ENCODE measurements around the gene HAND2.

HAND2 gene

GRCh38 chr4:173498771-173499170 lies 31.3 kb downstream of the HAND2 start:
- H3K9ac ChIP-seq (ENCODE audit: low read depth, low read length) = no peak overlapping the region
- DNase-seq = no peak
- no peaks in the 10 kb centered on the region for H3K27me3 ChIP-seq (ENCODE audit: insufficient read depth, low read length, poor library complexity)
- no peaks in the 10 kb centered on the region for H3K36me3 ChIP-seq (ENCODE audit: insufficient read depth, low read length)
- H3K4me2 ChIP-seq (ENCODE audit: insufficient read depth, low read length) = no peak overlapping the region
- peaks cover 9% of the 10 kb centered on the region for H3K4me1 ChIP-seq (ENCODE audit: insufficient read depth, low read length)
- no peak overlapping the region for H3K4me3 ChIP-seq (ENCODE audit: low read depth in 1 of 2, low read length in 2 of 2)
- H3K9me3 ChIP-seq (ENCODE audit: insufficient read depth, low read length, severe bottlenecking) = no peaks in the 10 kb centered on the region
- no peak overlapping the region for H3K27ac ChIP-seq (ENCODE audit: low read length)
- ATAC-seq (ENCODE audit: insufficient read depth, low read depth) = no peak
- no peaks in the 10 kb centered on the region for H4K20me1 ChIP-seq (ENCODE audit: insufficient read depth, low read length)
- no peak for TF ChIP-seq CTCF (IDR thresholded peaks at IDR 0.05; ENCODE audit: borderline replicate concordance, extremely low read depth, low read length, poor library complexity, severe bottlenecking)
- no peak for TF ChIP-seq EZH2 (IDR thresholded peaks at IDR 0.05; ENCODE audit: borderline replicate concordance, low read depth, low read length, severe bottlenecking)
- H2AFZ ChIP-seq (ENCODE audit: low read depth, low read length) = no peak overlapping the region
- no peaks in the 10 kb centered on the region for H3K79me2 ChIP-seq (ENCODE audit: insufficient read depth, low read length)

- Histone ChIP-seq H3K9me3 (ENCODE audit: insufficient read depth, low read length, severe bottlenecking) (no peaks in the 10 kb centered on the region), H4K20me1 (ENCODE audit: insufficient read depth, low read length) (no peaks in the 10 kb centered on the region), H3K27me3 (ENCODE audit: insufficient read depth, low read length, poor library complexity) (no peaks in the 10 kb centered on the region), H3K4me1 (ENCODE audit: insufficient read depth, low read length) (peaks cover 12% of the 10 kb centered on the region), H2AFZ (ENCODE audit: low read depth, low read length) (no peak overlapping the region), H3K79me2 (ENCODE audit: insufficient read depth, low read length) (no peaks in the 10 kb centered on the region), H3K4me3 (ENCODE audit: low read depth in 1 of 2, low read length in 2 of 2) (no peak overlapping the region), H3K4me2 (ENCODE audit: insufficient read depth, low read length) (no peak overlapping the region), H3K9ac (ENCODE audit: low read depth, low read length) (no peak overlapping the region), H3K27ac (ENCODE audit: low read length) (no peak overlapping the region), H3K36me3 (ENCODE audit: insufficient read depth, low read length) (no peaks in the 10 kb centered on the region)
- TF ChIP-seq CTCF (IDR thresholded peaks at IDR 0.05; ENCODE audit: borderline replicate concordance, extremely low read depth, low read length, poor library complexity, severe bottlenecking) (no peak), EZH2 (IDR thresholded peaks at IDR 0.05; ENCODE audit: borderline replicate concordance, low read depth, low read length, severe bottlenecking) (no peak)
- ATAC-seq (ENCODE audit: insufficient read depth, low read depth) (no peak), DNase-seq (no peak)
Observed at GRCh38 chr4:173498023-173498422, 32.0 kb downstream of the HAND2 start.

- ATAC-seq (ENCODE audit: insufficient read depth, low read depth) = peak; percentile 89
- H3K79me2 ChIP-seq (ENCODE audit: insufficient read depth, low read length) = no peaks in the 10 kb centered on the region
- peaks cover 21% of the 10 kb centered on the region for H3K4me1 ChIP-seq (ENCODE audit: insufficient read depth, low read length)
- DNase-seq = peak; percentile 71
- H3K36me3 ChIP-seq (ENCODE audit: insufficient read depth, low read length) = no peaks in the 10 kb centered on the region
- peak; percentile 81 for TF ChIP-seq CTCF (IDR thresholded peaks at IDR 0.05; ENCODE audit: borderline replicate concordance, extremely low read depth, low read length, poor library complexity, severe bottlenecking)
- TF ChIP-seq EZH2 (IDR thresholded peaks at IDR 0.05; ENCODE audit: borderline replicate concordance, low read depth, low read length, severe bottlenecking) = no peak
- no peaks in the 10 kb centered on the region for H4K20me1 ChIP-seq (ENCODE audit: insufficient read depth, low read length)
- no peaks in the 10 kb centered on the region for H3K9me3 ChIP-seq (ENCODE audit: insufficient read depth, low read length, severe bottlenecking)
- peak overlapping the region; percentile 69 for H3K4me2 ChIP-seq (ENCODE audit: insufficient read depth, low read length)
- H3K4me3 ChIP-seq (ENCODE audit: low read depth in 1 of 2, low read length in 2 of 2) = peak overlapping the region; percentile 9 to 54; a peak in 3 of 4 replicates
- H2AFZ ChIP-seq (ENCODE audit: low read depth, low read length) = peak overlapping the region; percentile 76
- no peaks in the 10 kb centered on the region for H3K27me3 ChIP-seq (ENCODE audit: insufficient read depth, low read length, poor library complexity)
- peak overlapping the region; percentile 25; the same call in 1 of the 2 replicates for H3K9ac ChIP-seq (ENCODE audit: low read depth, low read length)
- no peak overlapping the region for H3K27ac ChIP-seq (ENCODE audit: low read length)
Observed at GRCh38 chr4:173494013-173494970, 35.7 kb downstream of the HAND2 start.

All from DND-41 (cell line).